PC-9 (cell line): ENCODE data around the gene PLA2G4A.

Experiments used
- CTCF ChIP-seq: fragments of 200-600 bp; sonication (generic); conservative IDR thresholded peaks from 2 replicates; pipeline ENCODE4 v1.6.1; 2017; ENCODE audit warnings: mixed run types, antibody characterized with exemption, mild to moderate bottlenecking, moderate library complexity
- EZH2 ChIP-seq: fragments of 200-600 bp; sonication (generic); IDR thresholded peaks from 2 replicates; pipeline ENCODE4 v1.8.0; 2017; ENCODE audit warnings: antibody characterized with exemption, low read depth

- TF ChIP-seq CTCF: no peak
- TF ChIP-seq EZH2: no peak
Measured at GRCh38 chr1:186896211-186896610, 67.5 kb downstream of the PLA2G4A start.
